B cell (primary cell): ENCODE data around the gene XRCC6. TPM values are rescaled to one million over a fixed set of nuclear protein-coding genes. Genes with fewer than 3 reads are reported as not detected.

Experiments
- ATAC-seq: fragments of 200-7000 bp; cut with Tn5 transposase; one replicate; pipeline ENCODE4 v1.10.0; 2021; ENCODE audit warnings: low read depth, mild to moderate bottlenecking, moderate number of reproducible peaks, moderate library complexity
- CTCF ChIA-PET: fragments of 350-600 bp; sonication (Branson Sonifier 250); formaldehyde crosslinking; loops from one replicate; lab custom pipeline; 2021; ENCODE audit warnings: antibody characterized with exemption, inconsistent platforms; lab: Charles Lee
- POLR2A ChIA-PET: fragments of 350-600 bp; sonication (Branson Sonifier 250); formaldehyde crosslinking; loops from one replicate; lab custom pipeline; 2021; ENCODE audit warnings: antibody characterized with exemption; lab: Charles Lee
- DNase-seq: peaks from one replicate; pipeline ENCODE4 v3.0.0; 2013
- H2AFZ ChIP-seq: 2 replicates; pipeline ENCODE4 v1.6.1; 2012; ENCODE audit warnings: mild to moderate bottlenecking, low read depth, low read length; ENCODE audit not compliant: insufficient read depth, poor library complexity, severe bottlenecking
- H3K27ac ChIP-seq, 2 donors: 1 replicate in 1 of 2; 2 replicates in 1 of 2; pipeline ENCODE4 v1.5.1; 2012 to 2013; ENCODE audit warnings: low read length in 2 of 2, mild to moderate bottlenecking in 2 of 2, moderate library complexity in 1 of 2
- H3K27me3 ChIP-seq, 4 experiments: fragments of 200-600 bp in 1 of 4; sonication (generic) in 1 of 4; replicated peaks in 1 of 4; 1 replicate in 2 of 4; 2 replicates in 2 of 4; pipeline versions ENCODE4 v1.6.1 to v1.7.0; 2013 to 2016; ENCODE audit warnings: low read length in 3 of 4, mild to moderate bottlenecking in 2 of 4, mixed read lengths in 1 of 4, moderate library complexity in 1 of 4; ENCODE audit not compliant: insufficient read depth in 4 of 4, control insufficient read depth in 3 of 4; ENCODE audit errors: control extremely low read depth in 1 of 4
- H3K36me3 ChIP-seq, 2 experiments: replicated peaks in 1 of 2; 1 replicate in 1 of 2; 2 replicates in 1 of 2; pipeline versions ENCODE4 v1.6.1 to v1.7.1; 2013; ENCODE audit warnings: low read length in 1 of 2; ENCODE audit not compliant: insufficient read depth in 2 of 2, control insufficient read depth in 1 of 2; ENCODE audit errors: control extremely low read depth in 1 of 2, extremely low read depth in 1 of 2
- H3K4me1 ChIP-seq, 2 donors: fragments of 200-600 bp in 1 of 2; sonication (generic) in 1 of 2; 1 replicate in 1 of 2; 2 replicates in 1 of 2; pipeline versions ENCODE4 v1.5.1 to v1.6.1; 2013 to 2017; ENCODE audit warnings: low read length in 2 of 2; ENCODE audit not compliant: control insufficient read depth in 2 of 2, insufficient read depth in 2 of 2
- H3K4me2 ChIP-seq: replicated peaks from 2 replicates; pipeline ENCODE3; 2012; ENCODE audit warnings: mild to moderate bottlenecking, low read depth, low read length; ENCODE audit not compliant: poor library complexity, severe bottlenecking
- H3K4me3 ChIP-seq, 5 experiments: fragments of 200-600 bp in 1 of 5; sonication (generic) in 1 of 5; 1 replicate in 3 of 5; 2 replicates in 2 of 5; pipeline versions ENCODE4 v1.5.1 to v1.7.0; 2011 to 2016; ENCODE audit warnings: low read length in 4 of 5, mild to moderate bottlenecking in 4 of 5, low read depth in 2 of 5, control low read depth in 1 of 5, moderate library complexity in 1 of 5; ENCODE audit not compliant: insufficient read depth in 1 of 5; ENCODE audit errors: control extremely low read depth in 1 of 5, extremely low read depth in 1 of 5
- H3K79me2 ChIP-seq: fragments of 200-600 bp; sonication (generic); one replicate; pipeline ENCODE4 v1.6.0; 2016; ENCODE audit warnings: low read length; ENCODE audit not compliant: control insufficient read depth, insufficient read depth
- H3K9ac ChIP-seq: fragments of 200-600 bp; sonication (generic); 2 replicates; pipeline ENCODE4 v1.6.1; 2017; ENCODE audit warnings: mild to moderate bottlenecking, low read length, moderate library complexity
- H3K9me3 ChIP-seq, 3 donors: one replicate each; pipeline versions ENCODE4 v1.6.1 to v1.7.1; 2013; ENCODE audit warnings: low read length in 2 of 3; ENCODE audit not compliant: control insufficient read depth in 2 of 3, insufficient read depth in 1 of 3; ENCODE audit errors: control extremely low read depth in 1 of 3
- H4K20me1 ChIP-seq: 2 replicates; pipeline ENCODE4 v1.6.0; 2012; ENCODE audit warnings: mild to moderate bottlenecking, low read length; ENCODE audit not compliant: insufficient read depth, control insufficient read depth, poor library complexity, severe bottlenecking
- H3K27ac Mint-ChIP-seq: one replicate; pipeline ENCODE4 v1.8.0; 2021; ENCODE audit warnings: mixed read lengths
- H3K27me3 Mint-ChIP-seq: one replicate; pipeline ENCODE4 v1.8.0; 2021; ENCODE audit warnings: mixed read lengths
- H3K4me1 Mint-ChIP-seq: one replicate; pipeline ENCODE4 v1.8.0; 2021; ENCODE audit warnings: mixed read lengths
- H3K4me3 Mint-ChIP-seq: one replicate; pipeline ENCODE4 v1.8.0; 2021; ENCODE audit warnings: mixed read lengths
- H3K9me3 Mint-ChIP-seq: one replicate; pipeline ENCODE4 v1.8.0; 2022; ENCODE audit warnings: mixed read lengths; ENCODE audit not compliant: insufficient read depth
- EZH2 ChIP-seq: IDR thresholded peaks from 2 replicates; pipeline ENCODE4 v1.6.1; 2012; ENCODE audit warnings: borderline replicate concordance, low read depth, mild to moderate bottlenecking, moderate library complexity, low read length; ENCODE audit not compliant: insufficient read depth, poor library complexity, severe bottlenecking
- WGBS: methylation state at CpG from one replicate; pipeline ENCODE4 v1.1.5; 2013; ENCODE audit warnings: missing lambda C conversion rate; ENCODE audit not compliant: insufficient coverage; 5-methylcytosine and 5-hydroxymethylcytosine counted together
- intact Hi-C: fragments of 100-400 bp; cut with micrococcal nuclease; formaldehyde crosslinking; loops from one replicate; pipeline ENCODE4 v1.10.0; 2022
- polyA plus RNA-seq: library from polyadenylated mRNA; depleted of rRNA; stranded (reverse); fragments of >200 nt; gene quantifications from 2 replicates; pipeline ENCODE4 v1.2.3, GENCODE V29; 2012
- total RNA-seq, 2 donors: library from RNA; stranded (reverse); fragments of 120-200 nt in 1 of 2; gene quantifications; 1 replicate in 1 of 2; 2 replicates in 1 of 2; pipeline versions ENCODE4 v1.2.3 to v1.2.4, GENCODE V29; 2013 to 2022
- TF ChIP-seq, protein P1 (sequence below): fragments of 200-600 bp; IDR thresholded peaks from one replicate; pipeline ENCODE4 v1.8.0; 2022; ENCODE audit warnings: antibody characterized with exemption, mild to moderate bottlenecking

XRCC6 gene
- total and polyA plus RNA-seq, 2 donors (not counting 1 experiment from before 2014, with no cell fraction given) = 55.4 to 180 TPM

DNA sequence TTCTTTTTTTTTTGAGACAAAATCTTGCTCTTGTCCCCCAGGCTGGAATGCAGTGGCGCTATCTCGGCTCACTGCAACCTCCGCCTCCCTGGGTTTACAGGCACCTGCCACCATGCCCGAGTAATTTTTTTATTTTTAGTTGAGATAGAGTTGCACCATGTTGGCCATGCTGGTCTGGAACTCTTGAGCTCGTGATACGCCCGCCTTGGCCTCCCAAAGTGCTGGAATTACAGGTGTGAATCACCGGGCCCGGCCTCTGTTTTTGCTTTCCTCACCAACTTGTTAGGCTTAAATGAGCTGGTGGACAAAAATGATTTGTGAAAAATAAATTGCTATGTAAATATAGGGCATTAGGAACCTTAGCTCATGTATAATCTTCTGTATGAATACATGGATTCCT is 81.7 kb downstream of the XRCC6 start:
- no peak overlapping the region for H3K27ac Mint-ChIP-seq
- no peaks in the 10 kb centered on the region for H3K9me3 Mint-ChIP-seq
- Histone ChIP-seq H3K79me2 (peaks cover under 1% of the 10 kb centered on the region), H3K4me3 (no peak overlapping the region), H4K20me1 (no peaks in the 10 kb centered on the region), H2AFZ (no peak overlapping the region), H3K27ac (no peak overlapping the region), H3K36me3 (no peaks in the 10 kb centered on the region), H3K4me1 (peaks cover 0 to 8% of the 10 kb centered on the region in 2 donors), H3K27me3 (peaks cover 0 to 2% (median 0%) of the 10 kb centered on the region in 4 experiments), H3K4me2 (no peak overlapping the region), H3K9me3 (no peaks in the 10 kb centered on the region), H3K9ac (no peak overlapping the region)
- H3K4me1 Mint-ChIP-seq = peaks cover 3% of the 10 kb centered on the region
- intact Hi-C loops = no loop called here
- ATAC-seq (no peak), DNase-seq (no peak)
- H3K4me3 Mint-ChIP-seq = no peak overlapping the region
- ChIA-PET POLR2A (interaction anchor here (0.6 to 0.7 kb wide), 2 partner anchors 242 to 1173 kb away, joined by 3 to 9 read pairs; no protein-coding TSS in a partner anchor), CTCF (interaction anchor here (0.8 kb wide), 1 partner anchor 96 kb away, joined by 3 read pairs; no protein-coding TSS in a partner anchor)
- WGBS = 99% methylated on average over 7 of the region's 9 CpGs
- H3K27me3 Mint-ChIP-seq = no peaks in the 10 kb centered on the region
- TF ChIP-seq, protein P1, sequence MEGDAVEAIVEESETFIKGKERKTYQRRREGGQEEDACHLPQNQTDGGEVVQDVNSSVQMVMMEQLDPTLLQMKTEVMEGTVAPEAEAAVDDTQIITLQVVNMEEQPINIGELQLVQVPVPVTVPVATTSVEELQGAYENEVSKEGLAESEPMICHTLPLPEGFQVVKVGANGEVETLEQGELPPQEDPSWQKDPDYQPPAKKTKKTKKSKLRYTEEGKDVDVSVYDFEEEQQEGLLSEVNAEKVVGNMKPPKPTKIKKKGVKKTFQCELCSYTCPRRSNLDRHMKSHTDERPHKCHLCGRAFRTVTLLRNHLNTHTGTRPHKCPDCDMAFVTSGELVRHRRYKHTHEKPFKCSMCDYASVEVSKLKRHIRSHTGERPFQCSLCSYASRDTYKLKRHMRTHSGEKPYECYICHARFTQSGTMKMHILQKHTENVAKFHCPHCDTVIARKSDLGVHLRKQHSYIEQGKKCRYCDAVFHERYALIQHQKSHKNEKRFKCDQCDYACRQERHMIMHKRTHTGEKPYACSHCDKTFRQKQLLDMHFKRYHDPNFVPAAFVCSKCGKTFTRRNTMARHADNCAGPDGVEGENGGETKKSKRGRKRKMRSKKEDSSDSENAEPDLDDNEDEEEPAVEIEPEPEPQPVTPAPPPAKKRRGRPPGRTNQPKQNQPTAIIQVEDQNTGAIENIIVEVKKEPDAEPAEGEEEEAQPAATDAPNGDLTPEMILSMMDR = no peak
- no peak for TF ChIP-seq EZH2

DNA sequence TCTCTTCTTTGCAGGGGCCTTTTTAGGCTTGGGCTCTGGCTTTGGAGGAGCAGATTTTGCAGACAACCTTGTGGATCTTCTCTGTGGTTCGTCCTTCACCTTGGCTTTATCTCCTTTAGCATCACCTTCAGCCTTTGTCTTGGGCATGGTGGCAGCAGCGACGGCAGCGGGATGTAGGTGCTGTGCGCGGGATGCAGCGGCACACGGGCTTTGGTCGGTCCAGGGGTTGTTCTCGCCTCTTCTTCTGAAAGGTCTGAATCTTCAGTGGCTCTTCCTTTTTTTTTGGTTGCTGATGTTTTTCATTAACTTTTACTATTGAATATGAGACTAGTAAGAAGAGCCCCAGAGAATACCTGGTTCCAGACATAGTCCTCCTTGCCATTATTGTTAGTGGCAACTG is 88.2 kb downstream of the XRCC6 start:
- H3K27ac ChIP-seq = no peak overlapping the region
- H3K27me3 Mint-ChIP-seq = no peaks in the 10 kb centered on the region
- H3K36me3 ChIP-seq = no peaks in the 10 kb centered on the region
- H3K4me1 ChIP-seq = no peaks in the 10 kb centered on the region
- H4K20me1 ChIP-seq = no peaks in the 10 kb centered on the region
- H3K9ac ChIP-seq = no peak overlapping the region
- no peak overlapping the region for H3K4me3 ChIP-seq
- no peaks in the 10 kb centered on the region for H3K9me3 Mint-ChIP-seq
- ATAC-seq (no peak), DNase-seq (no peak)
- no peak for TF ChIP-seq EZH2
- TF ChIP-seq, protein P1 = no peak
- POLR2A ChIA-PET = no interaction called here
- H3K4me3 Mint-ChIP-seq = no peak overlapping the region
- WGBS = 100% methylated on average over 1 of the region's 10 CpGs
- H3K4me2 ChIP-seq = no peak overlapping the region
- intact Hi-C loops = no loop called here
- H3K27ac Mint-ChIP-seq = no peak overlapping the region
- no peak overlapping the region for H2AFZ ChIP-seq
- no peaks in the 10 kb centered on the region for H3K79me2 ChIP-seq
- H3K4me1 Mint-ChIP-seq = no peaks in the 10 kb centered on the region
- no peaks in the 10 kb centered on the region for H3K9me3 ChIP-seq
- CTCF ChIA-PET = no interaction called here
- H3K27me3 ChIP-seq = peaks cover 0 to 2% (median 0%) of the 10 kb centered on the region in 4 experiments
